ENCODE data around the gene ABCA7.

Gene ABCA7

GRCh38 chr19:1070931-1071791 is 31.3 kb downstream of the ABCA7 start:
- no peak for DNase-seq (ENCODE audit: low read depth in 2 of 2)

DNA sequence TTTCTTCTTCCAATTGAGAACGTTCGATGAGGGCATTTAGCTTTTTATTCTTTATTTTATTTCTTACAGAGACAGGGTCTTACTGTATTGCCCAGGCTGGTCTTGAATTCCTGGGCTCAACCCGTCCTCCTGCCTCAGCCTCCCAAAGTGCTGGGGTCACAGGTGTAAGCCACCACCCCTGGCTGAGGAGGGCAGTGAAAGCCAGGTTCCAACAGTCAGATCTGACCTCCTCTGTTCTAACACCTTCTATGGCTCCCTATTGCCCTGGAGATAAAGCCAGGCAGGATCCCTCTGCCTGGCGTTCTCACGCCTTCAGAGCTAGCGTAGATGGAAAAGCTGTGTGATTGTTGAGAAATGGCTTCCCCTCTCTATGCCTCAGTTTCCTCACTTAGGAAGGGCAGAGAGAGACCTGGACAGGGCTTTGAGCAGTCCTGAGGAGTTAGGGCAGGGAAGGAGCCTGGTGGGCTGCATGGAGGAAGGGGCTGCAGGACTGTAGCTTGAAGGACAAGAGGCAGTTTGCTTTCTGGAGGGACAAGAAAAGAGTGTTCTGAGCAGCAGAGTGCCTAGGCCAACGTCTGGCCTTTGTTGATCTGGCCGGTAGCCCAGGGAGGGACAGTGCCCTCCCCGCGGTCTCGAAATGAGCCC is 32.6 kb downstream of the ABCA7 start:
- no peak for DNase-seq (ENCODE audit: low read depth in 2 of 2)

DNA sequence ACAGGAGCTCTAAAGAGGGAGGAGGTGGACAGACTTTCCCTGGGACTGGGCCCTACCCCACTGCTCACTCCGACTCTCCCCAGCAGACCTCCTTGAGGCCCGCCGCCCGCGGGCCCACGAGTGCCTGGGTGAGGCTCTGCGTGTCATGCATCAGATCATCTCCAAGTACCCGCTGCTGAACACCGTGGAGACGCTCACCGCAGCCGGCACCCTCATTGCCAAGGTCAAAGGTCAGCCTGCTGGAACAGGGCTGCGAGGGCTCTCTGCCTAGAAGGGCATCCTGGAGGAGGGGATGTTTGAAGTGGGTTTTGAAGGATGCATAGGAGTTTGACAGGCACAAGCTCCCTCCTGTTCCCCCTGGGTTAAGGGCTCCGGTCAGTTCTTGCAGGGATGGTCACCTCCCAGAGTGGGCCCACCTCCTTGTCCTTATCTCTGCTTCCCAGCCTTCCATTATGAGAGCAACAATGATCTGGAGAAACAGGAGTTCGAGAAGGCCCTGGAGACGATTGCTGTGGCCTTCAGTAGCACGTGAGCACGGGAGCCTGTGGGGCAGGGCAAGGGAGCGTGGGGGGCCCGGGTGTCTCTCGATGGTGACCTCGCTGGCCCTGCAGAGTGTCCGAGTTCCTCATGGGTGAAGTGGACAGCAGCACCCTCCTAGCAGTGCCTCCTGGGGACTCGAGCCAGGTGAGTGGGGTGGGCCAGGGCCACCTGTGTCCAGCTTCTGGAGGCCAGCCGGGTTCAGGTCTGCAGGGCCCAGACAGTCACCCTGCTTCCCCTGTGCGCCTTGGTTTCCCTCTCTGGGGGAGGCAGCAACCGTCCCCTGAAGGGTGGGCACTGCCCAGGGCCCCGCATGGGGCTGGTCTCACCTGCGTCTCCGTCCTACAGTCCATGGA is 33.4 kb downstream of the ABCA7 start:
- no peak for DNase-seq (ENCODE audit: low read depth in 2 of 2)

DNA sequence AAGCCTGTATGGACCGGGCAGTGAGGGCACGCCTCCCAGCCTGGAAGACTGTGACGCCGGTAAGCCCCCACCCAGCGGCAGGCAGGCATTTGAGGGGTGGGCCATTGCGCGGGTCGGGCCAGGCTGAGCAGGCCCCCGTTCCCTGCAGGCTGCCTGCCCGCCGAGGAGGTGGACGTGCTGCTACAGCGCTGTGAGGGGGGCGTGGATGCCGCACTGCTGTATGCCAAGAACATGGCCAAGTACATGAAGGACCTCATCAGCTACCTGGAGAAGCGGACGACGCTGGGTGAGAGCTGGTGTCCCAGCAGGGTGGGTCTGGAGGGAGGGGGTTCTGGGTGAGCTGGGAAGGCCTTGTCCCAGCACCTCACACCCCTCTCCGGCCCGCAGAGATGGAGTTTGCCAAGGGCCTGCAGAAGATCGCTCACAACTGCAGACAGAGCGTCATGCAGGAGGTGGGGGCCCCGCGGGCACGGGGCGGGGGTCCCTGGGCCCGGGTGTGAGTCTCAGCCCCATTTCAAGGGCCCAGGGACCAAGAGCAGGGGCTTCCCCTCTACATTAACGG is 34.1 kb downstream of the ABCA7 start:
- DNase-seq (ENCODE audit: low read depth in 2 of 2), result no peak

- no peak for DNase-seq (ENCODE audit: low read depth in 2 of 2)
These were observed 34.8 kb downstream of the ABCA7 start for GRCh38 chr19:1074544-1075283.

DNA sequence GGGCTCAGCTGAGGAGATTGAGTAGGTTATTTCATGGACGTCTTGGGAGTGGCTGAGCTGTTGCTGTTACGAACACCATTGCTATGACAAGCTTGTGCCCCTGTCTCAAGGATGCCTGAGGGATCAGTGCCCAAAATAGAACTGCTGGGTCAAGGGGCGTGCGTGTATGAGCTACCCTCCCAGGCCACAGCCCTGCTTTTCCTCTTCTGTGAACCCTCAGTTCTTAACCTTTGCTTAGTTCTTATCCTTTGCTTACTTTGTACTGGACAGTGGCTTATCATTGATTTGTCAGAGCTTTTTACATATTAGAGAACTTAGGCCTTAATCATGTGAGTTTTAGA is 36.1 kb downstream of the ABCA7 start:
- DNase-seq (ENCODE audit: low read depth in 2 of 2), result no peak

DNA sequence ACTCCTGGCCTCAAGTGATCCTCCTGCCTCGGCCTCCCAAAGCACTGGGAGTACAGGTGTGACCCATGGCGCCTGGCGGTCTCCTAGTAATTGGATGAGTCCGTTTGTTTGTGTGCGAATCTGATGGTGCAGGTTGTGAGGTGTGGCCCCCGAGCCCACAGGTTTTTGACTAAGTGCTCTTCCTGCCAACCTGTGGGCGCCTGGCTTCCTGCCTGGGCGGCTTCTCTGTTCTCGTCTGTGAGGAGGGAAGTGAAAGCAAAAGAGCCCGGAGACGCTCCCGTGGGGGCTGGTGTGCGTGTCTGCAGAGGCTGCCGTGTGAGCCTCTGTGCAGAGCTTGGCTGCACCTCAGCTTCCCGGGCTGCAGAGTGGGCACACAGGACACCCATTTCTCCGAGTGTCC is 37.0 kb downstream of the ABCA7 start:
- DNase-seq (ENCODE audit: low read depth in 2 of 2), result no peak

DNA sequence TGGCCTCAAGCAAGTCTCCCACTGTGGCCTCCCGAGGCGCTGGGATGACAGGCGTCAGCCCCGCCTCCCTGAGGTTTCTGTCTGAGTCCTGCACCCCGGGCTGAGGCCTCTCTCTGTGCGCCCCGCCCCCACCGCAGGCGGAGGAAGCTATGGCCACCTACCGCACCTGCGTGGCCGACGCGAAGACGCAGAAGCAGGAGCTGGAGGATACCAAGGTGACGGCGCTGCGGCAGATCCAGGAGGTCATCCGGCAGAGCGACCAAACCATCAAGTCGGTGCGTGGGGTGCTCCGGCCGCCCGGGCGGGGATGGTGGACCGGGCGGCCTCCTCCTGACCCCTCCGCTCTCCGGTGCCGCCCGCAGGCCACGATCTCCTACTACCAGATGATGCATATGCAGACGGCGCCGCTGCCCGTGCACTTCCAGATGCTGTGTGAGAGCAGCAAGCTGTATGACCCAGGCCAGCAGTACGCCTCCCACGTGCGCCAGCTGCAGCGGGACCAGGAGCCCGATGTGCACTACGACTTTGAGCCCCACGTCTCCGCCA is 39.7 kb downstream of the ABCA7 start:
- no peak for DNase-seq (ENCODE audit: low read depth in 2 of 2)

DNA sequence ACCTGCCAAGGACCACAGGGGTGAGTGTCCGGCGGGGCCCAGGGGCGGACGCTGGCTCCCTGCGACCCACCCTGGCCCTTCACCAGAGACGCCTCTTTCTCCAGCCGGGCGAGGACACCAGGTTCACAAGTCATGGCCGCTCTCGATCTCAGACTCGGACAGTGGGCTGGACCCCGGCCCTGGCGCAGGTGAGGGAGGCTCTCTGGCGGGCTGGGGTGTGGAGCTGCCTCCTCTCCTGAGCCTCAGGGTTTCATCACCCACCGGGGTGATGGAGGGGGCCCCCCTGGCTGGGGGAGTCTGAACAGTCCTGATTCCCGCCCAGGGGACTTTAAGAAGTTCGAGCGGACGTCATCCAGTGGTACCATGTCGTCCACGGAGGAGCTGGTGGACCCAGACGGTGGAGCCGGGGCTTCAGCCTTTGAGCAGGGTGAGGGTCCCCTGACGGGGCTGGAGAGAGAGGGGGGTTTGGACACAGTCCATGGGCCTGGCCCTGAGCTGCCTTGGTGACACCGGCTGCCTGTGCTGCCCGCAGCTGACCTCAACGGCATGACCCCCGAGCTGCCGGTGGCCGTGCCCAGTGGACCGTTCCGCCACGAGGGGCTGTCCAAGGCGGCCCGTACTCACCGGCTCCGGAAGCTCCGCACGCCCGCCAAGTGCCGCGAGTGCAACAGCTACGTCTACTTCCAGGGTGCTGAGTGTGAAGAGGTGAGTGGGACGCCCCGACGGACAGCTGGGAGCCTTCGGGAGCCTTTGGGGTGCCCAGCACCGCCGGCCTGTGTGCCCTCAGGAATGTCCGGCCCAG is 40.7 kb downstream of the ABCA7 start:
- DNase-seq (ENCODE audit: low read depth in 2 of 2), result no peak

DNA sequence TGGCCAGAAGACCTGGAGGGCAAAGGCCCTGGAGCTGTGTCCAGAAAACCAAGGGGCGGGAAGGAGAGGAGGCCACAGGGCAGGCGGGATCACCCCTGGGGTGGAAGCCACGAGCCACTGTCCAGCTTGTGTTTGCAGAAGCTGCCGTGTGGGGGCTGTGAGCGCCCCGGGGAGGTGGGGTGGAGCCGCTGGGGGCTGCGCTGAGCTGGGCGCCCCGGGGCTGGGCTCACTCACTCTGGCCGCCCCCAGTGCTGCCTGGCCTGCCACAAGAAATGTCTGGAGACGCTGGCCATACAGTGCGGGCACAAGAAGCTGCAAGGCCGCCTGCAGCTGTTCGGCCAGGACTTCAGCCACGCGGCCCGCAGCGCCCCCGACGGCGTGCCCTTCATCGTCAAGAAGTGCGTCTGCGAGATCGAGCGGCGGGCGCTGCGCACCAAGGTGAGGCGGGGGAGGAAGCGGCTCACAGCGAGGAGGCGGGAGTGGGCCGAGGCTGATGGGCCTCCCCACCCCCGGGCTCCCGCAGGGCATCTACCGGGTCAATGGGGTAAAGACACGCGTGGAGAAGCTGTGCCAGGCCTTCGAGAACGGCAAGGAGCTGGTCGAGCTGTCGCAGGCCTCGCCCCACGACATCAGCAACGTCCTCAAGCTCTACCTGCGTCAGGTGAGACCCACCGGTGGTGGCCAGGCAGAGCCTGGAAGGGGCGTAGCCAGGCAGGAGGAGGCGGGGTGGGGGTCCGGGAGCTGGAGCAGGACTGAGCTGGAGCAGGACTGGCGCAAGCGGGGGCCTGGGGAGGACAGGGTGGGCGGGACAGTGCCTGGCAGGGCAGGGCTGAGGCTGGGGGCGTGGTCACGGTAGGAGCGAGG is 41.6 kb downstream of the ABCA7 start:
- no peak for DNase-seq (ENCODE audit: low read depth in 2 of 2)

DNA sequence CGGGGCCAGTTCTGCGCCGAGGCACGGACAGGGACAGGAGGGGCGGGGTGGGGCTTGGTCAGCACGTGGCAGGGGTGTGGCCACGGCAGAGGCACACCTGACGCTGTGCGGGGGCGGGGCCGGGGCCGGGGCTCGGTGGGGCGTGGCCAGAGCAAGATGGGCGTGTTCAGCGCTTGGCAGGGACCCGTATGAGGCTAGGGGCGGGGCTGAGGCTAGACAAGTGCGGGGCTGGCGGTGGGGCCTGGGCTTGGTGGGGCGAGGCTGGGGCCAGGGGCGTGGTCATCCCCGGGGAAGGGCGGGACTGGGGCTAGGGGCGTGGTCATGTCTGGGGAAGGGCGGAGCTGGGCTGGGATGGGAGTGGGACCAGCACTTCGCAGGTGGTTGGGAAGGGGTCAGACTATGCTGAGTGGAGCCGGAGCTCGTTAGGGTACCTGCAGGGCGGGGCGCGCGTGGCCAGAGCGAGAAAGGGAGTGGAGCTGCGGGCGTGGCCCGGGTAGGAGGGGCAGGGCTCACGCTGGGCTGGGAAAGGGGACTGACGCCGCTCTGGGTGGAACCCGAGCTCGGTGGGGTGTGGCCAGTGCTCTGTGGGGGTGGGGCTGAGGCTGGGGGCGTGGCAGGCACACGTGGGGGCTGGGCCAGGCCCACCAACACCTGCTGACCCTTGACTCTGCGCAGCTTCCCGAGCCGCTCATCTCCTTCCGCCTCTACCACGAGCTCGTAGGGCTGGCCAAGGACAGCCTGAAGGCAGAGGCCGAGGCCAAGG is 42.4 kb downstream of the ABCA7 start:
- DNase-seq (ENCODE audit: low read depth in 2 of 2), result no peak

DNA sequence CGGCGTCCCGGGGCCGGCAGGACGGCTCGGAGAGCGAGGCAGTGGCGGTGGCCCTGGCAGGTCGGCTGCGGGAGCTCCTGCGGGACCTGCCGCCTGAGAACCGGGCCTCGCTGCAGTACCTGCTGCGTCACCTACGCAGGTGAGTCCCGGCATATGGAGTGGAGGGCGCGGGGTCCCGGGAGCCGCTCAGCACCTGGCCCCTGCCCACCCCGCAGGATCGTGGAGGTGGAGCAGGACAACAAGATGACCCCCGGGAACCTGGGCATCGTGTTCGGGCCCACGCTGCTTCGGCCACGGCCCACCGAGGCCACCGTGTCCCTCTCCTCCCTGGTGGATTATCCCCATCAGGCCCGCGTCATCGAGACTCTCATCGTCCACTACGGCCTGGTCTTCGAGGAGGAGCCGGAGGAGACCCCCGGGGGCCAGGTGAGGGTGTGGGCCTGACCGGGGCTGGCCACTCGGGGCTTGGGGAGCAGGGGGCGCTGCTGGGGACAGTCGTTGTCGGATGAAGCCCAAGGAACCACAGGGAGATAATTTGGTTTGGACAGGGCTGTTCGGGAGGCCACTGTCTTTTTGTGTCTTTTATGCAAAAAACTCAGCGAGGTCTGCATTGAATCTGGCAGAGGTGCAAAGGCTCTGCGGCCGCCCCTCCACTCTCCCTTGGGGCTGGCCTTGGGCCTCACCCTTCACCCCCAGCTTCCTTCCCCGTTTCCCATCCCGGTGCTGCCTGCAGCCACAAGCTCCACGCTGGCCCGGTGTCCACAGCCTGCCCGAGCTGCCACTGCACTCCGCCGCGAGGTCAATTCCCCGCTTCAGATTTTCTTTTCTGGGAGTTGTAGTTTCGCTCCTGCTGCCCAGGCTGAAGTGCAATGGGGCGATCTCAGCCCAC is 43.3 kb downstream of the ABCA7 start:
- DNase-seq (ENCODE audit: low read depth in 2 of 2), result no peak

DNA sequence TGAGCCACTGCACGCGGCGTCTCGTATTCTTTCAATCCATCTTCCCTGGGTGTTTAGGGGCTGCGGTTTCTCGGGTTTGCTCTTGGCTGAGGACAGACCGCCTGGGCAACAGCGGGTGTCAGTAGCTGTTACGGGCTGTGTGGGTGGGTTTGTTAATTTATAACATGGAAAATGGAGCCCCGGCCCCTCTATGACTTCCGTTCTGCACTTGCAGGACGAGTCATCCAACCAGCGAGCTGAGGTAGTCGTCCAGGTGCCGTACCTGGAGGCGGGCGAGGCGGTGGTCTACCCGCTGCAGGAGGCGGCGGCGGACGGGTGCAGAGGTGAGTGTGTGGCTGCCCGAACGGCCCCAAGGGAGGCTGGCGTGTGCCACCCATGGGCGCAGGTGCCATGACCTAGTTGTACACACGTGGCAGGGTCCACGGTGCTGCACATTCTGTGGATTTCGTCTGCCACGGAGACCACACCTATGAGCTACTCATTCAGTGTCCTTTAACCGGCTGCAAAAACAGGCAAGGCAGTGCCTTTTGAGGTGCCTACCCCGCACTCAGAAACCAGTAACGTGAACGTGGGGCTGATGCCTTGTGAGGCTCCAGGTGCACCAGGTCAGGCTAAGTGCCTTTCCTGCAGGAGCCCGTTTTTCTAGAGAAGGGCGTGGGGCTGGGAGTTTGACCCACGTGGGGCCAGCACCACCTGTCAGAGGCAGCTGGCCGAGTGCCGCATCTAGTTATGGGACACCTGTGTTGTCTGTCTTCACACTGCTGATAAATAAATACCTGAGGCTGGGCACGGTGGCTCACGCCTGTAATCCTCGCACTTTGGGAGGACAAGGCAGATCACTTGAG is 44.3 kb downstream of the ABCA7 start:
- no peak for DNase-seq (ENCODE audit: low read depth in 2 of 2)

- no peak for DNase-seq (ENCODE audit: low read depth in 2 of 2)
These were observed 45.2 kb downstream of the ABCA7 start for GRCh38 chr19:1085053-1085658.

- DNase-seq (ENCODE audit: low read depth in 2 of 2), result no peak
These were observed 46.0 kb downstream of the ABCA7 start for GRCh38 chr19:1085676-1086442.
